HG03039 (cell line): ENCODE results near the gene TMCC3.

ENCODE experiments used
- ATAC-seq: cut with Tn5 transposase; IDR thresholded peaks from one replicate; pipeline ENCODE4 v1.9.1; 2021; ENCODE audit warnings: mild to moderate bottlenecking, moderate library complexity; ENCODE audit not compliant: unreplicated experiment

The TMCC3 gene

DNA sequence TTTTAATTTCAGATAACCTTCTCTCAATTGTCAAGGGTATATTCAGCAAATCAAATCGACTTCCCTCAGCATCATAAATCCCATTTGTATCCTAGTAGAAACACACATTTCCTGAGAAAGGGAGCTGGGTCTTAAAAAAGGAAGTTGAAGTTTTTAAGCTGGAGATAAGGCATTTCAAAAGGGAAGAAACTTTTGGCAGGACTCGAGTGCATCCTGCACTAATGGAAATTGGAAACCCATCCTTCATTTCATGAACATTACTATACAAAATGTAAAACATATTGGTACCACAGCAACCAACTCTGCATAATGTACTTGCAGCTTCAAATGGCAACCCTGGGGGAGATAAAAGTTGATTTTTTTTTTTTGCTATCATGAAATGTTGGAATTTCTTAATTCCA lies 23.7 kb upstream of the TMCC3 start:
- no peak for ATAC-seq

DNA sequence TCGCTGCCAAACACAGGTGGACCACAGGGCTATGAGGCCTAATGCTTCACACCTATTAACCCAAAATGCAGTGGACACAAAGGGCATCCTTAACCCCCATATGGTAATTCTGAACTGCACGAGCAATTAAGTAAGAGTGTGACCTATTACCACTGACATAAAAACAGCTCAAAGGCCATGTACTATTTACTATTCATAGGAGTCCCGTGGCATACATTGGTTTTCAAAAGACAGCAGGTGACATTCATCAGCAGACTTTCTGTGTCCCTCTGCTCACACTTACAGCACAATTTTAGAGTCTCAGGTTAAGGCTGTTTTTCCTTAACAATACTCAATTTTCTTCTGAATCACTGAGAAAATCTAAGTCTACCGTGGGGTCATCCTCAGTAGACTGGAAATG lies 23.1 kb upstream of the TMCC3 start:
- ATAC-seq: no peak

DNA sequence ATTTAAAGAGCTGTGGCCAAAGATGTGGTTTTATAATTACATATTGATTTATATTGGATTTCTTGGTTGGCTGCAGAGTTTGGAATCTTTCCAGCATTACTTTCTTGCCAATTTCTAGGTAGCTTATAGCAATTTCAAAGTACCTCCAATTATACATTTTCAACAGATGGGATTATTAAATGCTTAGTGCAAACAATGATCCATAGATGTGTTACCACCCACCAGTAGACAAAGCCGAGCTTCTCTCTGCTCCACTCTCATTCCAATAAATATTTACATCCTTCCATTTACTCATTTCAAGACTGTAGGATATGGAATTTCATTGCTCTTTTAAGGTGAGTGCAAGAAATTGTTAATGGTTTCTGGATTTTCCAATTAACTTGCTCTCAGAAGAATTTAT lies 21.6 kb upstream of the TMCC3 start:
- no peak for ATAC-seq

DNA sequence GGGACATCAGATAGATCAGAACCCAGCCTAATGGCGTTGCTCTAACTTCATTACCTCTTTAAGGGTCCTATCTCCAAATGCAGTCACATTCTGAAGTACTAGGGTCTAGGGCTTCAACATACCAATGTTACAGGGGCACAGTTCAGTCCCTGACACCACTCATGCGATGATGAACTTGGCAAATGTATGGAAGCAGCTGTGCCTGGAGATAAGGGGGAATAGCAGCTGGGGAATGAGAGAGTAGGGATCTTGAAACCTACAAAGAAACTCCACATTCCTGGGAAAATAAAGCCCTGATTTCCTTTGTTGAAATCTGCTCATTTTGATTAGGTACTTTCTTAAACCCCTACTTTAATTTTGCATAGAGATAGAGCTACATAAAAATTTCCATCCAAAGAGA lies 20.5 kb upstream of the TMCC3 start:
- ATAC-seq: no peak

DNA sequence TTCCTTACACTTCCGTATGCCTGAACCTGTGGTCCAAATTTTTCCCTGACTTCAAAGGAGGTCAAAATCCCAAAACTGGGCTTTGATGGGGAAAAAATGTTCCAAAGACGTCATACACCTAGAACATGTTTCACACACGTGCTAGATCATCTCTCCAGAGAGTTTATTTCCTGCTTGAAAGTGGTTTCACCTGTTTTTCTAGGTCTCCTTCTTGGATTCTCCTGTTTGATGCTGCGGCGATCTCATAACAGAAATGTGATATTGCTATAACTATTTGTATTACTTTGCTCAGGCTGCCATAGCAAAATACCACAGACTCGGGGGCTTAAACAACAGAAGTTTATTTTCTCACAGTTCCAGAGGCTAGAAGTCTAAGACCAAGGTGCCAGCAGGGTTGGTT lies 19.7 kb upstream of the TMCC3 start:
- no peak for ATAC-seq

DNA sequence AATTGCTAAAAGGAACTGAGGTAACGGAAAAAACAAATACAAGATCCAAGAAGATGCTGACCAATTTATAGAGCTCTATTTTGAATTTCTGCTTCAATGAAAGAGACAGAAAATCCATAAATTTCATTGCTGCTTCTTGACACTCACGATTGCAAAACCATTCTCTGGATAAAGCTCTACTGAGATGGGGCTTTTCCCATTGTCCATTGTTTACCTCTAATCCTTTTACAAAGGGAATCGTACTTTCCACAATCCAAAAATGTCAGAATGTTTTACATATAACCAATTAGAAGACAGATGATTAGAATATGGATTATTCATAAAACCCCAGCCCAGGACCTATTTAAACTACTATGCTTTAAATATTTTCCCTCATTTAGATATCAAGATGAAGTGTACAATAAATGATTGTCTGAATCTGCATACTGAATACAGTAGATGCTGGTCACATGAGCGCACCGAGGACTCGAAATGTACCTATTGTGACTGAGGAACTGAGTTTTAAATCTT lies 16.7 kb upstream of the TMCC3 start:
- ATAC-seq: no peak

DNA sequence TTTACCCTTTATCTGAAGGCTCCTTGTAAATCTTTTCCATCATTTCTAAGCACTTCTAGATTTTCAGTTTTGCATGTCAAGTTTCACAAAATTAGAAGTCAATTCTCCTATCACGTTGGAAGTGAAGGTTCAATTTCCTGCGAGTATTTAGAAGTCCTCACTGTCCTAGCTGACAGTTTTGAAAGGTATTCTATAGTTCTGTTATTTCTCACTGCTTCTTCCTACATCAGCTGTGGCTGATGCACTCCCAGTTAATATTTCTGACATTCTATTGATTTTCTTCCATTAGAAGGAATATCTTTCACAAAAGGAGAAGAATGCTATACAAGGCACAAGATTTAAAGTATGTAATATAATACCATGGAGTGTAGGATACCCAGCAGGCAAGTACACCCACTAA lies 15.8 kb upstream of the TMCC3 start:
- no peak for ATAC-seq

DNA sequence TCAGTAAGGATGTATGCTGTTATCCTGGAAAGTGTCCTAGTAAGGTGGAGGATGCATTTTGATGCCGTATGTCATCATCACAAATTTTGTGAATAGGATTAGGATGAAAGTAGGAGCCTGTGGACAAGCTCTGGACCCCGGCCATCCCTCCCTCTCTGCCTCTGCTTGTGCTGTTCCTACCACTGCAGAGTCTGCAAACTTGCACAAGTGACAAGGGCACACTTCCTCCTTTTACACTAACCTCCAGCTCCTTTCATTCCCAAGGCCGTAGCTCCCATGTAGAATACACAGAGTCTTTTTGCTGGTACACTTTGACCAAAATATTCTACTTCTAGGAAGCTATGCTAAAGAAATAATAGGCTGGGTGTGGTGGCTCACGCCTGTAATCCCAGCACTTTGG lies 13.3 kb upstream of the TMCC3 start:
- ATAC-seq: no peak

DNA sequence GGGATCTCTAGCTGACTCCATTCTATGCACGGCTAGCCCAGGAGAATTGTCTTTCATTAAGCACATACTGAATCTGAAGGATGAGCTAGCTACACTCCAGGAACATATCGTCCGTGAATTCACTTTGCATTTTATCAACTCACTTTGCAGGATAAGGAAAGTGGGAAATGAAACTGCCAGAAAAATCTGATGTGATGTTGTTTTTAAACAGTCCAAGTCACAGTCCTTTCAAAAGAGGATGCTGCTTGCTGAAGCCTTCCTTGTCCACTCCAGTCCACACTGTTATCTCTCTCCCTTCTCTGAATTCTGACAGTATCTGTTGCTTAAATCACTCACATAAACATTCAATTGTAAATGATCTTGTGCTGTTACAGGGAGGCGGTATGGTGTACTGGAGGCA lies 12.7 kb upstream of the TMCC3 start:
- no peak for ATAC-seq

DNA sequence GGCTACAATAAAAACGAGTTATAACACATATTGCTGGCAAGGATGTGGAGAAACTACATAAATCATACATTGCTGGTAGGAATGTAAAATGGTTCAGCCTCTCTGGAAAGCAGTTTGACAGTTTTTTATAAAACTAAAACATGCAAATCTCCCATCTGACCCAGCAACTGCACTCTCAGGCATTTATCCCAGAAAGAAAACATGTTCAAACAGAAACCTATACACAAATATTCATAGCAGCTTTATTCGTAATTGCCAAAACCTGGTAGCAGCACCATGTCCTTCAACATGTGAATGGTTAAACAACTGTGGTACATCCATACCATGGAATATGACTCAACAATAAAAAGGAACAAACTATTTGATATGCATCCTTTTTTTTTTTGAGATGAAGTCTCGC lies 10.1 kb upstream of the TMCC3 start:
- ATAC-seq: no peak

DNA sequence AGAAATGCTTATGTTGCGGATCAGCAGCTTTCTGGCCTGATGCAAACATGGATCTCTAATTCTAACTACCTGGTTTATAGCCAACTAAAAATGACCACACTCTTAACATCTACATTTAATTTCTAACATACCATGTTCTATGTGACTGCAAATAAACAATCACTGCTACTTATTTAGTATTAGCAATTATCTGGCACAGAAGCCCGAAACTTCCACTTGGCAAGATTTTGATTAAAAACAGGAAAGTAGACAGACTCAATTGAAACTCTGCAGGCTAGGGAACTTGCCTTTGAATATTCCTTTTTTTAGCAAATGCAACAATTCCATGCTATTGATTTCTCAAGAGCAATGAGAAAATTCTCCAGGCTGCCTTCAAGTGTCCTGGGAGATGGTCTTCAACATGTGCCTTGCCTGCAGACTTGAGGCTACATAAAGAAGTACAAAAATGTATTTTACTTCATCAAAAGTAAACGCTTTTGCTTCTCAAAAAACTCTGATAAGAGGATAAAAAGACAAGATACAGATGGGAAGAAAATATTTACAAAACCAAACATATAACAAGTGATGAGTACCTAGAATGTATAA lies 9.1 kb upstream of the TMCC3 start:
- ATAC-seq: no peak

DNA sequence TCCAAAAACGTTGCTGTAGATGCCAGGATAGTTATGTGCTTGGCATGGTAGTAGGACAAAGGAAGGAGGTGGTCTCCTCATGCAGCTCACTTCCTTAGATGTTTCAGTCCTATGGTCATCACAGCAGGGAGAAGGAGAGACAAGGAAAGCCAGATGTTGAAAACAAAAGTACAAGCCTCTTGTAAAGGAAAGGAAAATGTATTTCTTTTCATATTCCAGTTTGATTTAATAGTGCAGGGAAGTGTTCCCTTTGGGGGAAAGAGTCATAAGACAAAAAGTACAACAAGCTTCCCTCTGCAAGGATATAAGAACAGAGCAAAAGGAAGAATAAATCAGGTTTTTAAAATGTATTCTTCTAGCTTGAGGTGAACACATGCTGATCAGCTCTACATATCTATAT lies 8.6 kb upstream of the TMCC3 start:
- ATAC-seq: no peak

DNA sequence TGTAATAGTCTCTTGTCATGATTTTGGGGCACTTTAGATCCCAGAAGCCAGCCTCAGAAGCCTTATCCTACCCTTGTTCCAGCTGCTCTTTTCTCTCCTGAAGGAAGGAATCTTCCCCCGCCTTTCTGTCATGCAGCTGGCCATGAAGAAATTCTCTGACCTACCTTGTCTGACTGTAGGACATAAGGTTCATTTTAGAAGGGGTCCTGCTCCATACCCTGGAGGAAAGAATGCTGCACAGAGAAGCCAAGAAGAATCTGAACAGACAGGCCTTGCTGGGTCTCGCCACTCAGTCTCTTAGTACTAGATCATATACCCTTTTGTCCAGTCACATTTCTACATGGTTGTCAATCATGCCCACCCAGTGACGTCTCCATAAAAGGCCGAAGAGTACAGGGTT lies 6.2 kb upstream of the TMCC3 start:
- no peak for ATAC-seq

DNA sequence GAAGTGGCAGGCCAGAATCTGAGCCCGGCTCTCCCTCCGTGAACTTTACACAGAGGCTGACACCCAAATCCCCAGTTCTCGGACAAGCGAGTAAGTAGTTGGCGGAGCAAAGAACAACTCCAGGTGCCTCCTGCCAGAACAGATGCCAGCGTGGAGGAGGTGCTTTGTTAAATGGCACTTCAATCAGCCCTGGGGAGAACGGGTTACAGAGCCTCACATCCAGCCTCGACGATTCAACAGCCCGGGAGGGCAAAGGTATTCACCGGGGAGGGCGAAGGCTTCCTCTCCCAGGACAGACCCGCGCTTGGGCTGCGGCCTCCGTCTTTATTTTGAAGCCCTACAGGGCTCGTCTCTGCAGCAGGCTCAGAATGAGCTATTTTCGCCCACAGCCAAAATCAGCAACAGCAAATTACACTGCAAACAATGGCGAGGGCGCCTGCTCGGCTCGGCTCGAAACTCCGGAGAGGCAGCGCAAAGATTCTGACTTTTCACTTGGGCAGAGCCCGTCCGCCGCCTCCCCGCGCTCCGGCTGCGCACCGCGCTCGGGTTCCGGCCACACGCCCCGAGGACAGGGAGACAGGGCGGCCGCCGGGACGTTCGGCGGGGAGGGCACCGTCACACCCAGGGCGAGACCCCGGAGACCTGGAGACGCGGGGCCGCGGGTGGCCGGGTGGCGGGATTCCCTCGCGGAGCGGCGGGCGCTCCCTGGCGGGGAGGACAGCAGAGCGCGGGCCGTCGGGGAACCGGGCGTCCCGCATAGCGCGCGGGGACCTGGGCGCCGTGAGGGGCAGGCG lies 811 bp downstream of the TMCC3 start:
- ATAC-seq: peak; percentile 52

DNA sequence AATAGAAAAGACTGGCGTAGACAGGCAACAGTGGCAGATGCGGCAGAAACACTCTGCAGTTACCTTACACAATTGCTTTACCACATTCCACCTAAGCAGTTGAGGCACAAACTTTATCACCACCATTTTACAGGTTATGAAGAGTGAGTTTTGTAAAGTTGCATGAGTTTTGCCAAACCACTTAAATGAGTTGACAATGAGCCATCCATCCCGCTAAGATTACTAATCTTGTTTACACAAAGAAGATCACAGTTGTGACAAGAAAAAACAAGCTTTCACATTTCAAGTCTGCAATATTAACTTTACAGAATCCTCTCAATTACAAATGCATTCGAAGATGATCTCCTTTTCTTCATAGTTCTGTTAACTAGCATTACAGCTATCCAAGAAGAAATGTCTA lies 1.8 kb downstream of the TMCC3 start:
- no peak for ATAC-seq

DNA sequence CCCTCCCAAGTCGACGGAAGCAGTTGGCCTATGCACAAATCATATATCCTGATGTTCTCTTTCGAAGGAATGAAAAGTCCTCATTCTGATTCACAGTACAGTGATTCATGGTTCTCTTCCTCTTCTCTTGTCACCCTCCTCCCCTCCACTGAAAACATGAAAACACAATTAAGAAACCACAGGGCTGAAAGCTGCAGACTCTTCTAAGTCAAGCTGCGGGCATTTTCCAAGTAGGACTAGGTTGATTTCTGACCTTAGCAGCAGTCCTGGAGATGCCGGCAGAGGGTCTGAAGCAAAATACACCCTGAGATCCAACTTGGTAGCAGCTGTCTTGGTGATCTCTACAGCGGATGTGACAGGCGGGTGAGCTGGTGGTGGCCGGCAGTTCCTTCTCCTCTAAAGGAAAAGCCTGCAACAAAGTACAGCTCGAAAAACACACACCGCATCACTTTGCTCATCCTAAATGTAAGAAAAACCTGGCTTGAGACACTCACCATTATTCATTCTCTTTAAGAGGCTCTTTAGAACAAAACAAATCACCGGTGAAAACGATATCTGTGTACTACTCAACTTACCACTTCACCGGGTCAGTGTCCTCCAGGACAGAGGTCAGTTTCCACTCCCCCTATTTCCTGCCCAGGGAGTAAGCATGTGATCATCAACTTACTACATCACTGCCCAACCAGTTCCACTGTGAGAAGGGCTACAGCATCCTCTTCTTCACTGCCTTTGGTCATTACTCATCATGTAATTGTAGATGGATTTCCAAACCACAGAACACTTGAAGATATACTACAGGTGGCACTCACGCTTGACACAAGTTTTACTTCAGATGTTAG lies 6.0 kb downstream of the TMCC3 start:
- no peak for ATAC-seq

DNA sequence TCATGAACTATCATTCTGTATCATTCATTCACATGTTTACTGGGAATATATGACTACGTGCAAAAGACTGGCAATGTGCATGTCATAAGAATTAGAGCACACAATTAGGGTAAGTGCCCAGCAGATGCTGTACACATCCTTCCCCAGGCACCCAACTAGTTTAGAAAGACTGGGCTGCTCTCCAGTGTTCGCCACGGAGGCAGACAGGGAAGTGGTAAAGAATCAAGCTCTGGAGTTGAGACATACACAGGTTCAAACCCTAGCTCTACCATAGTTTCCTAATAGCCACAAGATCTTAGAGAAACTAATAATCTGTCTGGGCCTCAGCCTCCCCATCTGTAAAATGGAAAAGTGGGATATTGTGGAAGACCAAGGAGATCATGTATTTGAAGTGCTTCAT lies 6.8 kb downstream of the TMCC3 start:
- ATAC-seq: no peak

DNA sequence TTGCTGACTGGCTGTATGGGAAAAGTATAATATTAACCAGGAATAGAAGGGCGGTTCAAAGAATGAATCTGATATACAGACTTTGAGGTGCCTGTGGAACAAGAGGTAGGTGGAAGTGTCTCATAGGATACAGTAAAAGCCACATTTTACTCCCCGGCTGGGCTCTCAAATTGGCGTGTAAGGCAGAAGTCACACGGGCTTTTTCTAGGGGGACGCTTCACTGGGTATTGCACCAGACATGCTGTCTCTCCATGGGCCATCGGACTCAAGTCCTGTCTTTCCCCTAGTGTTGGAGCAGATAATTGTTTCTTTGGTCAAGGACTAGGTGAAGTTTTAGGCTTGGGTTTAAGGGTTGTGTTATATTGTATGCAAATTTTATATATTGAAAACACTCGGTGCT lies 9.1 kb downstream of the TMCC3 start:
- no peak for ATAC-seq

DNA sequence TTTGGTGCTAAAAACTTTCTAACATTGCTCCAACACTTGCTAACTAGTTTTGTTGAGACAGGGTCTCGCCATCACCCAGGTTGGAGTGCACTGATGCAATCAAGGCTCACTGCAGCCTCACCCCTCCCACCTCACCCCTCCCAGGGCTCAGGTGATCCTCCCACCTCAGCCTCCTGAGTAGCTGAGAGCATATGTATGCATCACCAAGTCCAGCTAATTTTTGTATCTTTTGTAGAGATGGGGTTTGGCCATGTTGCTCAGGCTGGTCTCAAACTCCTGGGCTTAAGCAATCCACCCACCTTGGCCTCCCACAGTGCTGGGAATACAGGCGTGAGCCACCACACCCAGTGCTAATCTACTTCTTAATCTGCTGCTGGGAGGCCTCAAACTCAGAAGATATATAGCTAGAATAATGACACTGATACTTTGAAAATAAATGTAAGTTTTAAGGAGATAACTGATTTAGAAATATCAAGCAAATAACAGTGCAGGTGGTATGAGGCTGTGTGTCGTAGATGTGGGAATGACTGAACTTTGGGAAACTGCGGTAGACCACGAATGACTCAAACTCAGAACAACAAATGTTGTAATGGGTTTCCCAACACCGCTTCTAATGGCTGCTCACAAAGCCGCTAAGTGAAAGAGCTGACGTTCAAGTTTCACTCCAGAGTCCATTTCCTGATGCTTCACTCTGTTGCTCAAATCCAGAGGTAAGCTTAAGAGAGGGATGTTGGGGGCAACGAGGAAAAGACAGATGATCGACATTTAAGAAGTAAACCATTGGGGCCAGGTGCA lies 10.0 kb downstream of the TMCC3 start:
- ATAC-seq: peak; percentile 83

DNA sequence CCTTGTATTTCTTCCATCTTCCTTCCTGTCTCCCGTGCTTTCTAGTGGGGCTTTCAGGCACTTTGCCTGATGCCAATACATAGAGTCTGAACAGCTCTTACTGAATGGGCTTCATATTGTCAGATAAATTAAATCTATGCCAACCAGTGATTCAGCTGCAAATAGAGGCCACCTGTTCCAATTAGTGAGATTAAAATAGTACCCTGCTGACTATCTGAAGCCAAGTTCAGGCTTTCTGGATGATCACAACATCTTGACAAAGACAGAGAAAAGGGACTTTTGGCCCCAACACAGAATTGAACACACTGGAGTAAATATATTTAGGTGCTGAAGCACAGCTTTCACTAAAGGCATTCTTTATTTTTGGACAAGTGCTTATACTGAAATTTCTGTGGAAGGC lies 11.8 kb downstream of the TMCC3 start:
- ATAC-seq: no peak
